Hepatocyte (in vitro differentiated cells): ENCODE data around the gene STMND1. TPM values are rescaled to one million over a fixed set of nuclear protein-coding genes. Genes with fewer than 3 reads are reported as not detected.
A peak's percentile ranks its signal among the peaks of the same experiment; 100 is the strongest.

ENCODE experiments used
- DNase-seq: peaks from one replicate; pipeline ENCODE4 v3.0.0-alpha.2; 2016; ENCODE audit warnings: low spot score
- H2AFZ ChIP-seq: fragments of 200-600 bp; sonication (generic); 2 replicates; pipeline ENCODE4 v1.6.0; 2016; ENCODE audit warnings: antibody characterized with exemption, mild to moderate bottlenecking
- H3K27ac ChIP-seq: fragments of 200-600 bp; sonication (generic); 2 replicates; pipeline ENCODE4 v1.5.1; 2016; ENCODE audit warnings: mild to moderate bottlenecking
- H3K27me3 ChIP-seq: fragments of 200-600 bp; sonication (generic); 2 replicates; pipeline ENCODE4 v1.6.1; 2016
- H3K36me3 ChIP-seq: fragments of 200-600 bp; sonication (generic); replicated peaks from 2 replicates; pipeline ENCODE4 v1.5.1; 2016; ENCODE audit warnings: low read depth; ENCODE audit not compliant: insufficient read depth
- H3K4me1 ChIP-seq: fragments of 200-600 bp; sonication (generic); 2 replicates; pipeline ENCODE4 v1.5.1; 2016; ENCODE audit warnings: mild to moderate bottlenecking, moderate library complexity; ENCODE audit not compliant: insufficient read depth
- H3K4me2 ChIP-seq: fragments of 200-600 bp; sonication (generic); 2 replicates; pipeline ENCODE4 v1.6.0; 2016
- H3K4me3 ChIP-seq: fragments of 200-600 bp; sonication (generic); 2 replicates; pipeline ENCODE4 v1.5.1; 2016; ENCODE audit warnings: mild to moderate bottlenecking
- H3K79me2 ChIP-seq: fragments of 200-600 bp; sonication (generic); 2 replicates; pipeline ENCODE4 v1.6.0; 2017; ENCODE audit warnings: mild to moderate bottlenecking
- H3K9me2 ChIP-seq: fragments of 200-600 bp; sonication (generic); replicated peaks from 2 replicates; pipeline ENCODE4 v1.6.0; 2017; ENCODE audit warnings: mild to moderate bottlenecking; ENCODE audit not compliant: insufficient read depth
- H3K9me3 ChIP-seq: fragments of 200-600 bp; sonication (generic); 2 replicates; pipeline ENCODE4 v1.5.1; 2016; ENCODE audit warnings: low read depth, mild to moderate bottlenecking
- H4K20me1 ChIP-seq: fragments of 200-600 bp; sonication (generic); 2 replicates; pipeline ENCODE4 v1.6.0; 2016; ENCODE audit warnings: mild to moderate bottlenecking; ENCODE audit not compliant: insufficient read depth, poor library complexity, severe bottlenecking
- CTCF ChIP-seq: fragments of 200-600 bp; sonication (generic); IDR thresholded peaks from 2 replicates; pipeline ENCODE4 v1.5.1; 2016; ENCODE audit warnings: antibody characterized with exemption, mild to moderate bottlenecking; ENCODE audit not compliant: poor library complexity
- EZH2 ChIP-seq: fragments of 200-600 bp; sonication (generic); IDR thresholded peaks from 2 replicates; pipeline ENCODE4 v1.6.1; 2016; ENCODE audit warnings: antibody characterized with exemption, mild to moderate bottlenecking, borderline replicate concordance
- EZH2phosphoT487 ChIP-seq: fragments of 200-600 bp; sonication (generic); IDR thresholded peaks from one replicate; pipeline ENCODE4 v1.6.1; 2018; ENCODE audit warnings: antibody characterized with exemption, mild to moderate bottlenecking, low read depth, moderate library complexity; ENCODE audit not compliant: unreplicated experiment, severe bottlenecking
- WGBS: methylation state at CpG from one replicate; pipeline ENCODE4 v1.1.6; 2016; ENCODE audit warnings: low lambda C conversion rate; ENCODE audit errors: missing lambda C conversion rate; 5-methylcytosine and 5-hydroxymethylcytosine counted together
- polyA plus RNA-seq: library from polyadenylated mRNA; unstranded; fragments of >200 nt; fragmentation: Nextera tagmentation; extraction: Ambion mirVana; gene quantifications from 2 replicates; pipeline ENCODE4 v1.2.1, GENCODE V29; 2016
- total RNA-seq: library from RNA; depleted of rRNA; stranded (reverse); fragments of >200 nt; gene quantifications from 2 replicates; pipeline ENCODE4 v1.2.3, GENCODE V29; 2014

The STMND1 gene
- total and polyA plus RNA-seq, 2 experiments from 2014 or later = 0.27 TPM; not detected in 1

DNA sequence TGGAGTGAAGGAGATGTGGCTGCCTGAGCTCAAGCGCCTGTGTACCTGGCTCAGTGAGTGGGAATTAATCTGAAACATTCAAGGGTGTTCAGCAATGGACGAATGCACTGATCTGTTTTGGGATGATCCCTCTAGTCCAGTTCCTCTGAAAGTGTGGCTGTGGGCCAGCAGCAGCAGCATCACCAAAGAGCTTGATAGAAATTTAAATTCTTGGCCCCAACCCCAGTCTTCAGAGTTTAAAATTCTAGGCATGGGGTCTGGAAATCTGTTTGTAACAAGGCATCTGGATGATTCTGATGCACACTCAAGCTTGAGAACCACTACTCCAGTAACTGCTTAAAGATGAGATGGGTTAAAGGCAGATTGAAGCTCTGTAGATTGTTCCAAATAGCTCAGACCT lies 59.2 kb downstream of the STMND1 start:
- Histone ChIP-seq H3K4me1 (no peaks in the 10 kb centered on the region), H2AFZ (no peak overlapping the region), H3K36me3 (no peaks in the 10 kb centered on the region), H3K9me2 (no peaks in the 10 kb centered on the region), H3K4me2 (no peak overlapping the region), H4K20me1 (no peaks in the 10 kb centered on the region), H3K4me3 (no peak overlapping the region), H3K9me3 (no peaks in the 10 kb centered on the region), H3K27me3 (peaks cover 3% of the 10 kb centered on the region), H3K79me2 (no peaks in the 10 kb centered on the region), H3K27ac (no peak overlapping the region)
- WGBS = 94% methylated on average over 2 of the region's 2 CpGs
- no peak for TF ChIP-seq CTCF
- no peak for TF ChIP-seq EZH2
- TF ChIP-seq EZH2phosphoT487 = no peak
- DNase-seq = no peak

GRCh38 chr6:17165383-17165782 lies 63.5 kb downstream of the STMND1 start:
- Histone ChIP-seq H3K27me3 (peaks cover 3% of the 10 kb centered on the region), H3K36me3 (no peaks in the 10 kb centered on the region), H3K9me3 (no peaks in the 10 kb centered on the region), H4K20me1 (no peaks in the 10 kb centered on the region), H2AFZ (no peak overlapping the region), H3K4me3 (no peak overlapping the region), H3K9me2 (no peaks in the 10 kb centered on the region), H3K4me1 (no peaks in the 10 kb centered on the region), H3K79me2 (no peaks in the 10 kb centered on the region), H3K27ac (no peak overlapping the region), H3K4me2 (no peak overlapping the region)
- TF ChIP-seq EZH2phosphoT487 = no peak
- WGBS = 92% methylated on average over 5 of the region's 5 CpGs
- no peak for DNase-seq

DNA sequence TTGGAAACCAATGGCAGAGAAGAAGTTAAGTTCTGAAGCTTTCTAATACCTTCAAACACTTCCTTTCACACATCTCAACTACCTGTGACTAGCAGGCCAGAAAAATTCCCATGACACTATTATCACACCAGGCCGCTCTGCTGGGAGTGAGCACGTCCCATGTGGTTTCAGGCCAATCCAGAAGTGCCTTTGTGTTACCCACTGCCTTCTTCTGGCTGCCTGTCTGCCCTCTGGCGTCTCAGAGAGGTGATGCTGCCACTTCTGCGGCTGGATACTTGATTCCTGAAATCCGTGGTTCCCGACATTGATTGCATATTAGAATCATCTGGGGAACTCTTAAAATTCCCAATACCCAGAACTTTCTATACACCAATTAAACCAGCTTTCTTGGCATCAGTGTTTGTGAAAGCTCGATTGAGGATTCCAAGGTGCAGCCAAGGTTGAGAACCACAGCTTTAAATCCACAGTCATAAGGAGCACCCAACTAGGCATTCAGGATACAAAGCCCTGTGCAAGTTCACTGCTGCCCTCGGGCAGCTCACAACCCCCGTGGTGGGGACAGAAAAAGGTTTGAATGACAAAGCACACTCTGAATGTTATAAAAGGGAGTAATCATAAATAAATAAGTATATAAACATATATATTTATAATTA lies 65.6 kb downstream of the STMND1 start:
- H2AFZ ChIP-seq = peak overlapping the region; percentile 50
- no peak overlapping the region for H3K4me2 ChIP-seq
- H4K20me1 ChIP-seq = no peaks in the 10 kb centered on the region
- no peaks in the 10 kb centered on the region for H3K27me3 ChIP-seq
- H3K36me3 ChIP-seq = no peaks in the 10 kb centered on the region
- no peak overlapping the region for H3K4me3 ChIP-seq
- 27% methylated on average over 9 of the region's 9 CpGs for whole genome bisulfite sequencing
- H3K9me3 ChIP-seq = no peaks in the 10 kb centered on the region
- H3K27ac ChIP-seq = no peak overlapping the region
- DNase-seq = peak; percentile 69
- no peaks in the 10 kb centered on the region for H3K79me2 ChIP-seq
- H3K9me2 ChIP-seq = no peaks in the 10 kb centered on the region
- no peaks in the 10 kb centered on the region for H3K4me1 ChIP-seq
- TF ChIP-seq CTCF (peak; percentile 46), EZH2phosphoT487 (no peak), EZH2 (no peak)

- Histone ChIP-seq H3K36me3 (no peaks in the 10 kb centered on the region), H3K4me1 (no peaks in the 10 kb centered on the region), H3K79me2 (no peaks in the 10 kb centered on the region), H3K4me3 (no peak overlapping the region), H3K27me3 (no peaks in the 10 kb centered on the region), H2AFZ (no peak overlapping the region), H3K4me2 (no peak overlapping the region), H3K9me3 (no peaks in the 10 kb centered on the region), H4K20me1 (no peaks in the 10 kb centered on the region), H3K9me2 (no peaks in the 10 kb centered on the region), H3K27ac (no peak overlapping the region)
- no peak for DNase-seq
- WGBS = 70% methylated on average over 6 of the region's 6 CpGs
- TF ChIP-seq EZH2 (no peak), EZH2phosphoT487 (no peak), CTCF (no peak)
Measured at GRCh38 chr6:17169291-17169690, 67.4 kb downstream of the STMND1 start.
